ENCODE results near the gene TMEM200A. TPM values are rescaled to one million over a fixed set of nuclear protein-coding genes. Genes with fewer than 3 reads are reported as not detected.

The TMEM200A gene
- total and polyA plus RNA-seq, 8 donors = 1.5 to 12.6 (median 3.2) TPM

DNA sequence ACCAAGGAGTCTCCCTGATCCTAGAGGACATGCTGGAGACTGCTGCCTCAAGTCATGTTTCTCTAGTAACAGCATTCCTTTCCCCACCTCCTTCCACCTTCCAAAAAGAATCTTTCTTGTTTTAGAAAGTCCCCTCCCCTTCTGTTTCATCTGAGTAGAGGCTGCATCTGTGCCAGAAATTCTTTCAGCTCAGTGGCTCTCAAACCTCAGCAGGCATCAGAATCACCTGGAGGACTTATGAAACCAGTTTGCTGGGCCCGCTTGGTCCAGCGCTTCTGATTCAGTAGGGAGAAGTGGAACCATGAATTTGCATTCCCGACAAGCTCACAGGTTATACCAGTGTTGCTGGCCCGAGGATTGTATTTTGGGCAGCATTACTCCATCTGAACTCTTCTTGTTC, 55.1 kb downstream of the TMEM200A start:
- Histone ChIP-seq H3K9me3 (no peaks in the 10 kb centered on the region), H3K27me3 (no peaks in the 10 kb centered on the region), H3K27ac (no peak overlapping the region), H3K36me3 (no peaks in the 10 kb centered on the region), H3K4me1 (no peaks in the 10 kb centered on the region), H3K4me3 (no peak overlapping the region)
- TF ChIP-seq, protein P1, sequence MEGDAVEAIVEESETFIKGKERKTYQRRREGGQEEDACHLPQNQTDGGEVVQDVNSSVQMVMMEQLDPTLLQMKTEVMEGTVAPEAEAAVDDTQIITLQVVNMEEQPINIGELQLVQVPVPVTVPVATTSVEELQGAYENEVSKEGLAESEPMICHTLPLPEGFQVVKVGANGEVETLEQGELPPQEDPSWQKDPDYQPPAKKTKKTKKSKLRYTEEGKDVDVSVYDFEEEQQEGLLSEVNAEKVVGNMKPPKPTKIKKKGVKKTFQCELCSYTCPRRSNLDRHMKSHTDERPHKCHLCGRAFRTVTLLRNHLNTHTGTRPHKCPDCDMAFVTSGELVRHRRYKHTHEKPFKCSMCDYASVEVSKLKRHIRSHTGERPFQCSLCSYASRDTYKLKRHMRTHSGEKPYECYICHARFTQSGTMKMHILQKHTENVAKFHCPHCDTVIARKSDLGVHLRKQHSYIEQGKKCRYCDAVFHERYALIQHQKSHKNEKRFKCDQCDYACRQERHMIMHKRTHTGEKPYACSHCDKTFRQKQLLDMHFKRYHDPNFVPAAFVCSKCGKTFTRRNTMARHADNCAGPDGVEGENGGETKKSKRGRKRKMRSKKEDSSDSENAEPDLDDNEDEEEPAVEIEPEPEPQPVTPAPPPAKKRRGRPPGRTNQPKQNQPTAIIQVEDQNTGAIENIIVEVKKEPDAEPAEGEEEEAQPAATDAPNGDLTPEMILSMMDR (IDR thresholded peaks at IDR 0.05) = no peak
- DNase-seq (peak in 1 of 4 donors; percentile 0), ATAC-seq (no peak)
- intact Hi-C loops (cut with DNase I) = no loop called here

DNA sequence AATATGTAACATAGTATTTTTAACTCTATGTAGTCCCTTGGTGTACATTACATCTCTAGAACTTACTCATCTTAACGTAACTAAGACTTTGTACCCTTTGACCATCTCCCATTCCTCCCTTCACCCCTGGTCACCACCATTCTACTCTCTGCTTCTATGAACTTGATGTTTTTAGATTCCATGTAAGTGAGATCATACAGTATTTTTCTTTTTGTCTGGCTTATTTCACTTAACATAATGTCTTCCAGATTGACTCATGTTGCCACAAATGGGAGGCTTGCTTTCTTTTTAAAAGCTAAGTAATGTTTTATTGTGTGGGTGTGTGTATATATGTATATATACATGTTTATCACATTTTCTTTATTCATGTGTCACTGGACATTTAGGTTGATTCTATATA, 55.8 kb downstream of the TMEM200A start:
- intact Hi-C loops (cut with DNase I) = no loop called here
- Histone ChIP-seq H3K36me3 (no peaks in the 10 kb centered on the region), H3K4me3 (no peak overlapping the region), H3K9me3 (no peaks in the 10 kb centered on the region), H3K27me3 (no peaks in the 10 kb centered on the region), H3K4me1 (no peaks in the 10 kb centered on the region), H3K27ac (no peak overlapping the region)
- no peak for DNase-seq
- no peak for ATAC-seq
- TF ChIP-seq, protein P1 (IDR thresholded peaks at IDR 0.05) = no peak

DNA sequence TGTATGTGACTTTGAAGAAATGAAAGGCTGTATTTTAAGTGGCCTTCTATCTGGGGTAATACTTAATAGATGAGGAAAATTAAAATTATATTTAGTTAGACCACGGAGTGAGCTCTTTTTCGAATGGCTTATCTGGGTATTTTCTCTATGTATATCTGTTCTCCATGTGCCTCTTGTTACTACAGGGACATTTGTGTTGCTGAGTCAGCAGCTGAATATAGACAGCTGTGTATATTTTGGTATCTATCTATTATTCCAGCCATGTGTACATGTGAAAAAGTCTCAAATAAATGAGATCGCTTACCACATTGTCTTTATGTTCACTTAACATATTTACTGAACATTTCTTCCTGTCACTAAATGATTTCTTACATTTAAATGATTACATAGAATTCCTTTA, 57.2 kb downstream of the TMEM200A start:
- TF ChIP-seq, protein P1 (IDR thresholded peaks at IDR 0.05) = no peak
- Histone ChIP-seq H3K9me3 (no peaks in the 10 kb centered on the region), H3K4me1 (no peaks in the 10 kb centered on the region), H3K4me3 (no peak overlapping the region), H3K27me3 (no peaks in the 10 kb centered on the region), H3K36me3 (no peaks in the 10 kb centered on the region), H3K27ac (no peak overlapping the region)
- DNase-seq (no peak), ATAC-seq (no peak)
- intact Hi-C loops (cut with DNase I) = no loop called here

DNA sequence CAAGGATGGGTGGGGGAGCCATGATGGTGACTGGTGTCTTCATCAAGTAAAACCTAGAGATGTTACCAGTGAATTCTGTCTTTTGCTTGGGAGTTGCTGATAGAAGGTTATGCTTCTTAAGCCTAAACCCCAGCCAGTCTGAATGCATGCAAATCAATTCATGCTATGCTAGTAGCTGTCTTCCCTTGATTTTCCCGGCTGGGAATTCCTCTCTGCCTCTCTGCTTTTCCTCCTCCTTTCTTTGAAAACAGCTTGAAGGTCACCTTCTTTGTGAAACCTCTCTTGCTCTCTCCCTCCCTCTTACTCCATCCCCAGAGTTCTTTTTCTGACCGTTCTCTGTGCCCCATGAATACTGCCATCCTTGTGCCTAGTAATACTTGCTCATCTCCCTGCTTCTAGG, 58.9 kb downstream of the TMEM200A start:
- TF ChIP-seq, protein P1 (IDR thresholded peaks at IDR 0.05) = no peak
- no peaks in the 10 kb centered on the region for H3K9me3 ChIP-seq
- H3K27ac ChIP-seq = no peak overlapping the region
- H3K4me1 ChIP-seq = no peaks in the 10 kb centered on the region
- H3K27me3 ChIP-seq = no peaks in the 10 kb centered on the region
- ATAC-seq = no peak
- no peaks in the 10 kb centered on the region for H3K36me3 ChIP-seq
- intact Hi-C loops (cut with DNase I) = no loop called here
- no peak overlapping the region for H3K4me3 ChIP-seq
- no peak for DNase-seq

DNA sequence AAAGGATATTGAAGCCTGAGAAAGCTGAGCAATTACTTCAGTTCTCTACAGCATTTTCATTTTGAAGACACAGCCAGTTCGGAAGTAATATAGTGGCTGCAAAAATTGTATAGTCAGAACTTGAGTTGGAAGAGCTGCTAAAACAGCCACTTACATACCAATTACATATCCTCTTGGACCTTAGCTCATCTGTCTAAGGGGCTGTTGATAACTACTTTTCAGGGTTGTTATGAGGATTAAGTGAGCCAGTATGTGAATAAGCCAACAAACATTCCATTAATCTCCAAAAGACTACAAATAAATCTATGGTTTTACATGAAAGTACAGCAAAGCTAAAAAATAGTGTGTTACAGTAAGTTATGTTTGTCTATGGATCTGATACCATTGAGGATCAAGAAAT, 59.7 kb downstream of the TMEM200A start:
- Histone ChIP-seq H3K36me3 (no peaks in the 10 kb centered on the region), H3K4me1 (no peaks in the 10 kb centered on the region), H3K27ac (no peak overlapping the region), H3K9me3 (no peaks in the 10 kb centered on the region), H3K27me3 (no peaks in the 10 kb centered on the region), H3K4me3 (no peak overlapping the region)
- TF ChIP-seq, protein P1 (IDR thresholded peaks at IDR 0.05) = no peak
- no peak for ATAC-seq
- no peak for DNase-seq
- intact Hi-C loops (cut with DNase I) = no loop called here

Measured in left lung (tissue), 10 donors.